ENCODE data around the gene NELFCD.
"Not testable (repeated sequence)": the region's sequence is repeated elsewhere in the genome, so short reads cannot be mapped to it uniquely, and the experiment has no call there.

The NELFCD gene, protein sequence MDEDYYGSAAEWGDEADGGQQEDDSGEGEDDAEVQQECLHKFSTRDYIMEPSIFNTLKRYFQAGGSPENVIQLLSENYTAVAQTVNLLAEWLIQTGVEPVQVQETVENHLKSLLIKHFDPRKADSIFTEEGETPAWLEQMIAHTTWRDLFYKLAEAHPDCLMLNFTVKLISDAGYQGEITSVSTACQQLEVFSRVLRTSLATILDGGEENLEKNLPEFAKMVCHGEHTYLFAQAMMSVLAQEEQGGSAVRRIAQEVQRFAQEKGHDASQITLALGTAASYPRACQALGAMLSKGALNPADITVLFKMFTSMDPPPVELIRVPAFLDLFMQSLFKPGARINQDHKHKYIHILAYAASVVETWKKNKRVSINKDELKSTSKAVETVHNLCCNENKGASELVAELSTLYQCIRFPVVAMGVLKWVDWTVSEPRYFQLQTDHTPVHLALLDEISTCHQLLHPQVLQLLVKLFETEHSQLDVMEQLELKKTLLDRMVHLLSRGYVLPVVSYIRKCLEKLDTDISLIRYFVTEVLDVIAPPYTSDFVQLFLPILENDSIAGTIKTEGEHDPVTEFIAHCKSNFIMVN
- total RNA-seq: 66.7 to 80.6 (median 72.1) reads per million in 4 donors

DNA sequence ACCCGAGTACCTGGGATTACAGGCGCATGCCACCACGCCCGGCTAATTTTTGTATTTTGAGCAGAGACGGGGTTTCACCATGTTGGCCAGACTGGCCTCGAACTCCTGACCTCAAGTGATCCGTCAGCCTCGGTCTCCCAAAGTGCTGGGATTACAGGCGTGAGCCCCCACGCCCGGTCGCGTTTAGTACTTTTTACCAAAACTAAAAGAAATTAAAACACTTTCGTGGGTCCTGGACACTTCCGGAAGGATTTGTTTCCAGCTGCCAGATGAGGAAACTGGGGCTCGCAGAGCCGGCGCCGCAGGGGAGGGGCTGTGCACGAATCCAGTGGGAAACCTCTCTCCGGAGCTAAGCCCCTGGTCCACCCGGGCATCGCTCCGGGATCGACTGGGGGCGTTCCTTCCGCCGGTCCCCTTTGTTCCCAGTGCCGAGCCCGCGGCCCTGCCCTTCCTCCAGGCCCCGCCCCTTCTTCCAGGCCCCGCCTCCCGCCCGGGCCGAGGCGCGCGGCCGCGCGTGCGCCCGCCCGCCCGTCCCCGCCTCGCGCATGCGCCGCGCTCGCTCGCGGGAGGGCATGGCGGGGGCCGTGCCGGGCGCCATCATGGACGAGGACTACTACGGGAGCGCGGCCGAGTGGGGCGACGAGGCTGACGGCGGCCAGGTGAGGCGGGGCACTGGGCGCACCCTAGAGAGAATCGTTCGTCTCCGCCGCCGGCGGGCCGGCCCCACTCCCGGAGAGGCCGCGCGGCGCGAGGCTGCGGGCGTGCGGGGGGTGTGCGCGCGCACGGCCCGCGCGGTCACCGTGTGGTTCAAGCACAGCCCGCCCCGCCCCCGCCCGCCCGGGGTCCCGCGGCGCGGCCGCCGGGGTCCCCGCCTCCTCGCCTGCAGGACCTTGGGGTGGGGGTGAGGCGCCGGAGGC, at the start of gene NELFCD:
TSS of gene NELFCD (plus strand) at position 546 of the 917 bp plus-strand sequence. CDS start at position 600, 54 bp downstream.
- peak; percentile 80 to 90 (median 82) for DNase-seq

DNA sequence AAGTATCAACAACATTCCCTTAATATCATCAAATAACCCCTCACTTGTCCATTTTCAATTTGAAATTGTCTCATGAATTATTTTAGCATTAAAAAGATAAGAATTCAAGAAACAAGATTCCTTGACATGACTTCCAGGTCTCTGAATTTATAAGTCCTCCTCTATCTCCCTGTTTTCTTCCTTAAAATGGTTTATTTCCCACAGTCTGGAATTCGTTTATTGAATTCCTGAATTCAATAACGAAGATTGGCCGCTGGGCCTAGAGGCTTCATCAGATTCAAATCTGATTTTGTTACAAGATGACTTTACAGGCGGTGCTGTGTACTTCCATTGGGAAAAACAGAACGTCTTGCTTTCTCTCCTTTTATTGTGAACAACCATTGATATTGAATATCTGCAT, 48.9 kb upstream of the NELFCD start:
- no peak for DNase-seq

DNA sequence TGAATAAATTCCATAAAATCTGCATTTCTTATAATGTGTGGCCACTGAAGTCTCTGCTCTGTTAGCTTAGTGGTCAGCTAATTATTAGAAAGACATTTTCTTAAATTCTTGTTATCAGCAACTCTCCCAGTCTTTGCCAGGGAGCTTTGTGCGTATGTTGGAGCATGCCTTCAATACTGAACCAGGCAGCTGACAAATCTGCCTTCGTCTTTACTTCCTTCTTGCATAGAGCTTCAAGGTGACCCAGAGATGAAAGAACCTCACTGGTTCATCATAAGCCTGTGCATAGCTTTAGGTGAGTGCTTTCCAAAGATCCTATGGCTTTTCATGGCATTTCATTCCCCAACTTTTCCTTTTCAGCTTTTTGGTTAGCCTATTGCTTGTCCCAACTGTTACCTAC, 43.0 kb upstream of the NELFCD start:
- no peak for DNase-seq

DNA sequence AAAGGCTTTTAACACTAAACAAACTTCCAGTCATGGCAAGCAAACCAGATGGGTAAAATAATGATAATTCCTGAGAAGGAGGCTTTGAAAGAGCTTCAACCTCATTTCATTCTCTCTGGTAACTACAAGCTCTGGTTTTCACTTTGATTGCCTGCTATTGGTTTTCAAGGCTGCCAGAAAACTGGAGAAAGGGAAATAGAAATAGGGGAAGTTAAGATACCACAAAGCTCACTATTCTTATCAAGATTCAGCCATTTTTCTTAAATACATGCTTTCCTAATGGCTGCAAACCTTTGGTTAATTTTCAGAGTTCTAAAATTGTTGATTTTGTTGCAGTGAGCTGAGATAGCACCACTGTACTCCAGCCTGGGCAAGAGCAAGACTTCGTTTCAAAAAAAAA, 42.5 kb upstream of the NELFCD start:
- no peak for DNase-seq

DNA sequence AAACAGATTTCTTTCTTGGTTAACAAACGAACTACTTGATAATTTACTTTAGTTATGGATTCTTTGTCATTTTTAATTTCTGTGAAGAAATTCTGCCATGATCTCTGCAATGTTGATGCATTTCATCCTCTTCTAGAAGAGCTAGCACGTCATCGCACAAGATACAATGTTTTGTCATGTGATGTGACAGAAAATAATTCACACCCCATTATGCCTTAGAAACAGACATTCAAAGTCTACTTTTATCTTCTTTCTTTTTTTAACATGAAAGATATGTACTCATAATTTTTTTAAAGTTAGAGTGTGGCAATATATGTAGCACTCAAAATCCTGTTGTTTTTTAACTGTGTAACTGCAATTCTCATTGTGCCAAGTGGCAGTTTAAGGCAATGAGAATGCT, 39.6 kb upstream of the NELFCD start:
- no peak for DNase-seq

DNA sequence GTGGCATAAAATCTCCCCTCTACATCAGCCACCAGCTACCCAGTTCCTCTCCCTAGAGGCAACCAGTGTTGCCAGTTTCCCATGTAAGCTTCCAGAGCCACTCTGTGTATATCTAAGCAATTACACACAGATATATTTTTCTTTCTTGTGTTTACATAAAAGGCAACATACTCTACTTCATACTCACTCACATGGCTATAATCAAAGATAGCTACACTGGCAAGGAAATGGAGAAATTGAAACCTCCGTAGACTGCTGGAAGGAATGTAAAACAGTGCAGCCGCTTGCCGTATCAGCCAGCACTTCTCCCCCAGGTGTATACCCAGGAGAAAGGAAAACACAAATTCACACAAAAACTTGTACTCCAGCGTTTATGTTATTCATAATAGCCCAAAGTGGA, 38.5 kb upstream of the NELFCD start:
- no peak for DNase-seq

DNA sequence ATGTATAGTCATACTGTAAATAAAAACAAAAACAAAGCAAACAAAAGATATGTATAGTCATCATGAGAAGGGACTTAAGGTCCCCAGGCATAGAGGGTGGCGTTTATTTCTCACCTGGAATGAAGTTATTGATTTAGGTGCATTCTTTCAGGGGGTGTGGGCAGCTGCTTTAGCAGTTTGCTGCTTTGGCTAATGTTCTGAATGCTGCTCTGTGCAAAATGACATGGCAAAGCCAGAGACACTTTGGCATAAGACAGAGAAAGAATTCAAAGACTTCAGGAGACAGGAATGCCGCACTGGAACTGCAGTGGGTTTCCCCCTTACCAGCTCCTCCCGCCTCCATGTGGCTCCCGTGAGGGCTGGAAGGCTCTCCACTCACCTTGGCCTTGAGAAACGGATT, 36.4 kb upstream of the NELFCD start:
- DNase-seq: no peak

- no peak for DNase-seq
These were observed 35.0 kb upstream of the NELFCD start for GRCh38 chr20:58945965-58946631.

DNA sequence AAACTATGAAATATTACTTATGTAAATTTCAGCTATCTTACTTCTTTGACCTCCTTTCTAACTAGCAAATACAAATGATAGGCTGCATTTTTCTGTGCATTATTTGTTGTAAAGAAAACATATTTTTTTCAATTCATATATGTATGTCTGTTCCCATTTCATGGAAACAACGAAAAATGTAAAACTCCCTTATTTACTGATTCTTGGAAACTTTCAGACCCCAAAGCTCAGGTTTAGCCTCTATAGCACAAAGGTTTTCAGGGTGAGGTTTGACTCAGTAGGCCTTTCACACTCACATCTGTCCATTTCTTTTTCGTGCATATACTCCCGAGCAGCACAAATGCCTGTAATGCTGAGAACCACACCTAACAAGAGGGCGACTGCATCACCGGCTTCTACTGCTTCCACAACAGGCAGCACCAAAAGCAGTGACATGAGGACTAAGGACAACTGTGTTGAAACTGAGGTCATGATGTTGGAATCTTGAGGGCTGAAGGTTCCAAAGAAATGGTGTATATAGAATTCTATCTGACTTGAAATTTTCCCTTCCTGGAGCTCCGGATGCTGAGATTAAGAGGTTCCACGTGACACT, 33.2 kb upstream of the NELFCD start:
- not testable (repeated sequence) for DNase-seq

DNA sequence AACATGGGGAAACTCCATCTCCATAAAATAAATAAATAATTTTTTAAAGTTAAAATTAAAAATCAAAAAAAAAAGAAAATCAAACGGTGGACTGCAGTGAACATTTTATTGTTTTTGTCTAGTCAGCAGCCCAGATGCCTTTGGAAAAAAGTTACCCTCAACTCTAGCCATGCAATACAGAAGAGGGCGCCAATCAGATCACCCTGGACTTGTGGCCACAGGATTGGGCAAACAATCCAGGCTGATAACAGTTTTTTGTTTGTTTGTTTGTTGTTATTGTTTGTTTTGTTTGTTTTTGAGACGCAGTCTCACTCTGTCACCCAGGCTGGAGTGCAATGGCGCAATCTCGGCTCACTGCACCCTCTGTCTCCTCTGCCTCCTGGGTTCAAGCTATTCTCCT, 30.5 kb upstream of the NELFCD start:
- DNase-seq: no peak

GRCh38 chr20:58953050-58953449, 28.0 kb upstream of the NELFCD start:
- no peak for DNase-seq

- DNase-seq: no peak
These were observed 25.0 kb upstream of the NELFCD start for GRCh38 chr20:58956078-58956477.

- DNase-seq: no peak
These were observed 21.4 kb upstream of the NELFCD start for GRCh38 chr20:58959652-58960051.

GRCh38 chr20:58963060-58963584, 17.9 kb upstream of the NELFCD start:
- no peak for DNase-seq

- DNase-seq: not testable (repeated sequence)
These were observed 17.1 kb upstream of the NELFCD start for GRCh38 chr20:58963922-58964321.

DNA sequence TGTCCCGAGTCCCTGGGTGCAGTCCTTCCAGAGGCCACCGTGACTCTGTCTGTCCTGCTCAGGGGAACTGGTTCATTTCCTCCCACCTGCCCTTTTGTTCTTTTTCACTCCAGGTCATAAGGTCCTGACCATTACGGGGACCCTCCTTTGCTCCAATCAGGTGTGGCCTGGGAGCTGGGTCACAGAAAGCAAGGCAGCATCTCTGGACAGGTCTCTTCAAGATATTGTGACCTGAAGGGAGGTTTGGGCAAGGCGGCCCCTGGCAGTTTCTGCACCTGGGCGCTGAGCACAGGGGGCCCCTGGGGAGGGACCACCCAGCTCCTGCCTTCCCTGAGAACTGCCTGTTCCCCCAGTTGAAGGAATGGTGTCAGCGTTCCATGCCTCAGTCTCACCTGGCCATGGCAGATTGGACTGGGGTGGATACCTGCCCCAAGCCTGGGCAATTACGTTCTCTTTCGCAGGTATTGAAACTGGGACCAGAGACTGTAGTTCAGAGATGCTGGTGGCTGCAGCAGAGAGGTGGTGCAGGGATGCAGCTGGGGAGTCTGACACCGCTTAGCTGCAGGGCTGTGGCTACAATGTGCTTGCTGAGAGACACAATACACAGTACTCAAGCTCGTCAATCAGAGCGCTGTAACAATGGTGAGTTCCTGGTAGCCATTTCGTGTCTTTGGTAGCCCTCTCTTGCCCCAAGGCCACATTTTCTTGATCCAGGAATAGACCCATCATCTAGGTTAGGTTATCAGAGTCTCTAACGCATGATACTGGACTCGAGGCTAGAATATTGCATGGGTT, 15.6 kb upstream of the NELFCD start:
- no peak for DNase-seq

DNA sequence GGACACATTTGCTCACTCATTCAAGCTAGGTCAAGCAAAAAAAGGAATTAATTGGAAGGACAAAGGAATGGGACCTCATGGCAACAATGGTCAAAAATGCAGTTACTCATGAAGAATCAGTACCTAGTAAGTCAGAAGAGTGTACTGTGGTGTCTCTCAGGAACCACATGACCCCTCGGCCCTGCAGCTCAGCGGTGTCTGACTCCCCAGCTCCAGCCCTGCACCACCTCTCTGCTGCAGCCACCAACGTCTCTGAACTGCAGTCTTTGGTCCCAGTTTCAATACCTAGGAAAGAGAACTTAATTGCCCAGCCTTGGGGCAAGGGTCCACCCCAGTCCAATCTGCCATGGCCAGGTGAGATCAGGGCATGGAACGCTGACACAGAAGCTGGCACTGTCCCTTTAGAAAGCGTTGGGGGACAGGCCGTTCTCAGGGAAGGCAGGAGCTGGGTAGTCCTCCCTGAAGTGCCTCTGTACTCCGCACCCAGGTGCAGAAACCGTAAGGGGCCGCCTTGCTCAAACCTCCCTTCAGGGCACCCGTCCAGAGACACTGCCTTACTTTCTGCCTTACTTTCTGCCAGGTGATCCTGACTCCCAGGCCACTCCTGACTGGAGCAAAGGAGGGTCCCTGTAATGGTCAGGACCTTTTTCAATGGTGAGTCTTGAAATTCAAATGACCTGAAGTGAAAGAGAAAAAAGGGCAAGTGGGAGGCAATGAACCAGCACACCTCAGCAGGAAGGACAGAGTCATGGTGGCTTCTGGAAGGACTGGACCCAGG, 13.2 kb upstream of the NELFCD start:
- DNase-seq: no peak

DNA sequence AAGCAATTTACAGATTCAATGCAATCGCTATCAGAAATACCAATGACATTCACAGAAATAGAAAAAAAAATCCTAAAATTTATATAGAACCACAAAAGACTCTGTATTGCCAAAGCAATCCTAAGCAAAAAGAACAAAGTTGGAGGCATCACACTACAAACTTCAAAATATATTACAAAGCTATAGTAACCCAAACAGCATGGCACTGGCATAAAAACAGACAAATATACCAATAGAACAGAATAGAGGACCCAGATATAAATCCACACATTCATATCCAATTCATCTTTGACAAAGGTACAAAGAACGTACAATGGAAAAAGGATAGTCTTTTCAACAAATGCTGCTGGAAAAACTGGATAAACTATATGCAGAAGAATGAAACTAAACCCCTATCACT, 11.6 kb upstream of the NELFCD start:
- no peak for DNase-seq

- no peak for DNase-seq
These were observed 10.9 kb upstream of the NELFCD start for GRCh38 chr20:58970146-58970545.

DNA sequence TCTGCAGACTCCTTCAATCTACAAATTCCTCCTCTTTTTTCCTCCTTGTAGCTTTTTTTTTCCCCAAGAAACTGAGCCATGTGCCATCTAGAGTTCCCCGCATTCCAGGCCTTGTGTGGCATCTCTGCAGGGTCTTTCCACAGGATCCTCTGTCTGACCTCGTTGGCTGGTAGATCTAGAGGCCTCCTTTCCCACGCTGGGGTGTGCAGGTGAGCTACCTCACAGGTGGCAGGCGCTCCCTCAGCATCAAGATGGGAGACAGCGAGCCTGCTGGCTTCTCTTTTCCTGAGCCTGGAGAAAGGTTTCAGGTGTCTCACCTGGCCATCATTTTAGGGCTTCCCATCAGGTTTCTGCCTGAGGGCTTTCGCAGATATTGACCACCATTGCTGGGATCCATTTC, 9.6 kb upstream of the NELFCD start:
- DNase-seq: no peak

Data from T-helper 1 cell (primary cell).